Measurements from ENCODE around the gene C2CD2. TPM values are rescaled to one million over a fixed set of nuclear protein-coding genes. Genes with fewer than 3 reads are reported as not detected.

Gene C2CD2
- total RNA-seq, 2 donors from 2014 or later, result 13.3 to 16.1 TPM

GRCh38 chr21:41856572-41856971 lies 97.2 kb downstream of the C2CD2 start:
- H3K9me3 ChIP-seq, result no peaks in the 10 kb centered on the region
- intact Hi-C loops (cut with DNase I), result no loop called here
- H3K27ac ChIP-seq, result no peak overlapping the region
- H3K4me1 ChIP-seq, result no peaks in the 10 kb centered on the region
- H3K9ac ChIP-seq (ENCODE audit: low read depth in 2 of 2, low read length in 2 of 2), result no peak overlapping the region
- H3K36me3 ChIP-seq, result no peaks in the 10 kb centered on the region
- H3K27me3 ChIP-seq, result no peaks in the 10 kb centered on the region
- DNase-seq, result no peak
- TF ChIP-seq CTCF (IDR thresholded peaks at IDR 0.05), result no peak
- no peak overlapping the region for H3K4me3 ChIP-seq

- Histone ChIP-seq H3K4me3 (no peak overlapping the region), H3K36me3 (no peaks in the 10 kb centered on the region), H3K27me3 (no peaks in the 10 kb centered on the region), H3K4me1 (no peaks in the 10 kb centered on the region), H3K9me3 (no peaks in the 10 kb centered on the region), H3K9ac (ENCODE audit: low read depth in 2 of 2, low read length in 2 of 2) (no peak overlapping the region), H3K27ac (no peak overlapping the region)
- intact Hi-C loops (cut with DNase I), result no loop called here
- no peak for TF ChIP-seq CTCF (IDR thresholded peaks at IDR 0.05)
- DNase-seq, result no peak
These were observed 99.3 kb downstream of the C2CD2 start for GRCh38 chr21:41854426-41854995.

- TF ChIP-seq CTCF (IDR thresholded peaks at IDR 0.05), result no peak
- Histone ChIP-seq H3K27me3 (no peaks in the 10 kb centered on the region), H3K36me3 (no peaks in the 10 kb centered on the region), H3K4me1 (no peaks in the 10 kb centered on the region), H3K9me3 (no peaks in the 10 kb centered on the region), H3K4me3 (no peak overlapping the region), H3K9ac (ENCODE audit: low read depth in 2 of 2, low read length in 2 of 2) (no peak overlapping the region), H3K27ac (no peak overlapping the region)
- DNase-seq, result no peak
- intact Hi-C loops (cut with DNase I), result no loop called here
These were observed 100.9 kb downstream of the C2CD2 start for GRCh38 chr21:41852929-41853320.

GRCh38 chr21:41852151-41852928 lies 101.5 kb downstream of the C2CD2 start:
- no peak for DNase-seq
- no peak overlapping the region for H3K4me3 ChIP-seq
- intact Hi-C loops (cut with DNase I), result no loop called here
- no peaks in the 10 kb centered on the region for H3K9me3 ChIP-seq
- no peaks in the 10 kb centered on the region for H3K27me3 ChIP-seq
- H3K4me1 ChIP-seq, result no peaks in the 10 kb centered on the region
- no peaks in the 10 kb centered on the region for H3K36me3 ChIP-seq
- no peak overlapping the region for H3K27ac ChIP-seq
- no peak overlapping the region for H3K9ac ChIP-seq (ENCODE audit: low read depth in 2 of 2, low read length in 2 of 2)
- no peak for TF ChIP-seq CTCF (IDR thresholded peaks at IDR 0.05)

- H3K36me3 ChIP-seq, result no peaks in the 10 kb centered on the region
- DNase-seq, result no peak
- TF ChIP-seq CTCF (IDR thresholded peaks at IDR 0.05), result no peak
These were observed 102.6 kb downstream of the C2CD2 start for GRCh38 chr21:41851090-41851790.

More at GRCh38 chr21:41851090-41851790, 102.6 kb downstream of the C2CD2 start:
- intact Hi-C loops (cut with DNase I), result no loop called here
- no peaks in the 10 kb centered on the region for H3K9me3 ChIP-seq
- no peak overlapping the region for H3K9ac ChIP-seq (ENCODE audit: low read depth in 2 of 2, low read length in 2 of 2)
- no peaks in the 10 kb centered on the region for H3K27me3 ChIP-seq
- H3K4me3 ChIP-seq, result no peak overlapping the region
- H3K4me1 ChIP-seq, result no peaks in the 10 kb centered on the region
- H3K27ac ChIP-seq, result no peak overlapping the region

Measured in colonic mucosa (tissue), 4 donors.